ENCODE measurements around the gene LMOD1.

Gene LMOD1

DNA sequence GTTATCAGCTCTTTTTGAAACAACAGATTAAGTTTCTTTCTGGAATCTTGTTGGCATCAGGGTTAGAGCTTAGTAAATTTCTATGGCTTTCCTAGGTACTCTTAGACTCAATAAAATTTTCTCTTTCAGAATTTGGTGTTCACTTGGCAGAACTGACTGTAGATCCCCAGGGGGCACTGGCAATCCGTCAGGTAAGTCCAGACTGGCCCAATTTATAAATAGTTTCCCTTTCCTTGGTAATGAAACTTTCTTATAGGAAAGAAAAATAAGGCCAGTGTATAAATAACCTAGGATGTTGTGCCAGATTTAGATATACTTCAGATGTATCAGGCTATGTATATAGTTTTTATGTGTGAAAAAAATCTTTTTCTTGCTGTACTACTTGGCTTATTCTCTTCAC is 99.2 kb downstream of the LMOD1 start:
- TF ChIP-seq, protein P1, sequence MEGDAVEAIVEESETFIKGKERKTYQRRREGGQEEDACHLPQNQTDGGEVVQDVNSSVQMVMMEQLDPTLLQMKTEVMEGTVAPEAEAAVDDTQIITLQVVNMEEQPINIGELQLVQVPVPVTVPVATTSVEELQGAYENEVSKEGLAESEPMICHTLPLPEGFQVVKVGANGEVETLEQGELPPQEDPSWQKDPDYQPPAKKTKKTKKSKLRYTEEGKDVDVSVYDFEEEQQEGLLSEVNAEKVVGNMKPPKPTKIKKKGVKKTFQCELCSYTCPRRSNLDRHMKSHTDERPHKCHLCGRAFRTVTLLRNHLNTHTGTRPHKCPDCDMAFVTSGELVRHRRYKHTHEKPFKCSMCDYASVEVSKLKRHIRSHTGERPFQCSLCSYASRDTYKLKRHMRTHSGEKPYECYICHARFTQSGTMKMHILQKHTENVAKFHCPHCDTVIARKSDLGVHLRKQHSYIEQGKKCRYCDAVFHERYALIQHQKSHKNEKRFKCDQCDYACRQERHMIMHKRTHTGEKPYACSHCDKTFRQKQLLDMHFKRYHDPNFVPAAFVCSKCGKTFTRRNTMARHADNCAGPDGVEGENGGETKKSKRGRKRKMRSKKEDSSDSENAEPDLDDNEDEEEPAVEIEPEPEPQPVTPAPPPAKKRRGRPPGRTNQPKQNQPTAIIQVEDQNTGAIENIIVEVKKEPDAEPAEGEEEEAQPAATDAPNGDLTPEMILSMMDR (IDR thresholded peaks at IDR 0.05; ENCODE audit: borderline replicate concordance, insufficient read depth, low read depth, low read length), result no peak

More for the DNA sequence above, 99.2 kb downstream of the LMOD1 start:
- no peak overlapping the region for H3K4me3 ChIP-seq (ENCODE audit: low read depth, low read length)
